Measurements from ENCODE around the gene TESK2.

DNA sequence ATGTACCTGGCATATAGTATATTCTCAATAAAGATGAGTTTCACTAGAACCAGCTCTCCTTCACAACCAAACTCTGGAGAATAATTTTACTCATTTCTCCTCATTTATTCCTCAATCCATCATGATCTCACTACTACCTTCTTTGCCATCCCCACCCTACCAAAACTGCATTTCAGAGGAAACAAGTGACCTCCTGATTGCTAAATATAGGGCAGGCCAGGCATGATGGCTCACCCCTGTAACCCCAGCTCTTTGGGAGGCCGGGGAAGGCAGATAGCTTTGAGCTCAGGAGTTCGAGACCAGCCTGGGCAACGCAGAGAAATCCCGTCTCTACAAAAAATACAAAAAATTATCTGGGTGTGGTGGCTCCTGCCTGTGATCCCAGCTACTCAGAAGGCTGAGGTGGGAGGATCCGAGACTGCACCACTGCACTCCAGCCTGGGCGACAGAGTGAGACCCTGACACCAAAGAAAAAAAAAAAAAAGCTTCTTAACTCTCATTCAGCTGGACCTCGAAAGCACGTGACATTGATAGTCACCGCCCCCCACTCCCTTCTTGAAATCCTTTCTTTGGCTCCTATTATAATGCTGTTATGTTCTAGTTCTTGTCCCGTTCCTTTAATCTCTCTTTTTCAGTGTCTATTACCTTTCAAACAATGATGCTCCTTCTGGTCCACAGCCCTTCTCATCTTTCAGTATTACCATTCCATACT is 2.1 kb downstream of the TESK2 start:
- TF ChIP-seq CTCF (optimal IDR thresholded peaks at IDR 0.05 in 1 of 3, IDR thresholded peaks at IDR 0.05 in 1 of 3, conservative IDR thresholded peaks at IDR 0.05 in 1 of 3; ENCODE audit: extremely low read depth in 1 of 3, insufficient read depth in 2 of 3, low read length in 3 of 3) = no peak
- TF ChIP-seq EZH2 (IDR thresholded peaks at IDR 0.05; ENCODE audit: low read length) = no peak

Data from keratinocyte (primary cell).